ENCODE measurements around the gene RGS7.

Gene RGS7

DNA sequence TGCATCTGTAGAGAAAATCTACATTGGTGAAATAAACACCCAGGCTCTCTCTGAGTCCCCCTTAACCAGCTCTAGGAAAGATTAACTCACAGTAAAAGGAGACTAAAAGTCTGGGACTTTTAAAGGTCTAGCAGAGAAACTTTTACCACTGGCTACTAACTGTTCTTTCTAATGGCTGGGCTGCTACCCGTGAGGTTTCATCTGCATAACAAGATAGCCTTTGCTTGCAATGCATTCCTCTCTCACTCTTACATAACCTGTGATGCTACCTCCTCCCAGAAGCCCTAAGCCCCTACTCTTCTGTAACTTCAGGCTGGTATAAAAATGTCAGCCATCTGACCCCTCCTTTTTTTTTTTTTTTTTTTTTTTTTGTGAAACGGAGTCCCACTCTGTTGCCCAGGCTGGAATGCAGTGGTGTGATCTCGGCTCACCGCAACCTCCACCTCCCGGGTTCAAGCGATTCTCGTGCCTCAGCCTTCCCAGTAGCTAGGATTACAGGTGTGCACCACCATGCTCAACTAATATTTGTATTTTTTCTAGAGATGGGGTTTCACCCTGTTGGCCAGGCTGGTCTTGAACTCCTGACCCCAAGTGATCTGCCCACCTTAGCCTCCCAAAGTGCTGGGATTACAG is 344.2 kb downstream of the RGS7 start:
- H3K9ac ChIP-seq (ENCODE audit: low read length): no peak overlapping the region
- H3K27ac ChIP-seq (ENCODE audit: low read length): no peak overlapping the region
- no peak overlapping the region for H2AFZ ChIP-seq (ENCODE audit: low read depth, low read length)
- H3K4me2 ChIP-seq (ENCODE audit: low read length): no peak overlapping the region
- no peaks in the 10 kb centered on the region for H3K79me2 ChIP-seq (ENCODE audit: low read length)
- H3K36me3 ChIP-seq (replicated peaks; ENCODE audit: low read depth, low read length): no peaks in the 10 kb centered on the region
- no peaks in the 10 kb centered on the region for H4K20me1 ChIP-seq (ENCODE audit: insufficient read depth, low read length)
- peaks cover 3% of the 10 kb centered on the region; the same call in 1 of the 2 replicates for H3K9me3 ChIP-seq (ENCODE audit: insufficient read depth, low read length)
- no peak for TF ChIP-seq EZH2phosphoT487 (IDR thresholded peaks at IDR 0.05; ENCODE audit: low read depth)
- TF ChIP-seq, protein P1, sequence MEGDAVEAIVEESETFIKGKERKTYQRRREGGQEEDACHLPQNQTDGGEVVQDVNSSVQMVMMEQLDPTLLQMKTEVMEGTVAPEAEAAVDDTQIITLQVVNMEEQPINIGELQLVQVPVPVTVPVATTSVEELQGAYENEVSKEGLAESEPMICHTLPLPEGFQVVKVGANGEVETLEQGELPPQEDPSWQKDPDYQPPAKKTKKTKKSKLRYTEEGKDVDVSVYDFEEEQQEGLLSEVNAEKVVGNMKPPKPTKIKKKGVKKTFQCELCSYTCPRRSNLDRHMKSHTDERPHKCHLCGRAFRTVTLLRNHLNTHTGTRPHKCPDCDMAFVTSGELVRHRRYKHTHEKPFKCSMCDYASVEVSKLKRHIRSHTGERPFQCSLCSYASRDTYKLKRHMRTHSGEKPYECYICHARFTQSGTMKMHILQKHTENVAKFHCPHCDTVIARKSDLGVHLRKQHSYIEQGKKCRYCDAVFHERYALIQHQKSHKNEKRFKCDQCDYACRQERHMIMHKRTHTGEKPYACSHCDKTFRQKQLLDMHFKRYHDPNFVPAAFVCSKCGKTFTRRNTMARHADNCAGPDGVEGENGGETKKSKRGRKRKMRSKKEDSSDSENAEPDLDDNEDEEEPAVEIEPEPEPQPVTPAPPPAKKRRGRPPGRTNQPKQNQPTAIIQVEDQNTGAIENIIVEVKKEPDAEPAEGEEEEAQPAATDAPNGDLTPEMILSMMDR (IDR thresholded peaks at IDR 0.05; ENCODE audit: low read depth, low read length): no peak
- H3K27me3 ChIP-seq (ENCODE audit: low read depth, low read length): no peaks in the 10 kb centered on the region
- H3K4me3 ChIP-seq (ENCODE audit: low read length): no peak overlapping the region
- no peaks in the 10 kb centered on the region for H3K4me1 ChIP-seq (ENCODE audit: low read length)

DNA sequence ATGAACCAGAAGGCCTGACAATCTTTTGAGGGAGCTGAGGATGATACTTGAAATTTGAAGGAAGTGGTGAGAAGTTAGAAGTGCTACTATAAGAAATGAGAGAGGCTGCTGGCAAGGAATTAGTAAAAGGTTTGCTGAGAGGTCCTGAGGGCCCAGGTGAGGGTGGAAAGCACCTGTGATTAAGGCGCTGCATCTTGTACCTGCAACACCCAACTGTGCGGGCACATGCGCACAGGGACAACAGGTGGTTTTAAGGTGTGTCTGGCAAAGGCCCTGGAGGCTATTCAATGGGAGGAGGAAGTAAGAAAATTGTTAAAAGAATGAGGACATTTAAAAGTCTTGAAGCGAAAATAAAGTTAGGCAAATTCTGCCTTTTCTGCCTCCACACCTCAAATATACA is 349.3 kb downstream of the RGS7 start:
- Histone ChIP-seq H3K27me3 (ENCODE audit: low read depth, low read length) (peaks cover 3% of the 10 kb centered on the region; the same call in 1 of the 2 replicates), H3K36me3 (replicated peaks; ENCODE audit: low read depth, low read length) (no peaks in the 10 kb centered on the region), H3K9ac (ENCODE audit: low read length) (no peak overlapping the region), H3K9me3 (ENCODE audit: insufficient read depth, low read length) (no peaks in the 10 kb centered on the region), H3K27ac (ENCODE audit: low read length) (no peak overlapping the region), H3K4me1 (ENCODE audit: low read length) (no peaks in the 10 kb centered on the region), H4K20me1 (ENCODE audit: insufficient read depth, low read length) (no peaks in the 10 kb centered on the region), H3K79me2 (ENCODE audit: low read length) (no peaks in the 10 kb centered on the region), H2AFZ (ENCODE audit: low read depth, low read length) (no peak overlapping the region), H3K4me3 (ENCODE audit: low read length) (no peak overlapping the region), H3K4me2 (ENCODE audit: low read length) (no peak overlapping the region)
- TF ChIP-seq, protein P1 (IDR thresholded peaks at IDR 0.05; ENCODE audit: low read depth, low read length): no peak
- TF ChIP-seq EZH2phosphoT487 (IDR thresholded peaks at IDR 0.05; ENCODE audit: low read depth): no peak

DNA sequence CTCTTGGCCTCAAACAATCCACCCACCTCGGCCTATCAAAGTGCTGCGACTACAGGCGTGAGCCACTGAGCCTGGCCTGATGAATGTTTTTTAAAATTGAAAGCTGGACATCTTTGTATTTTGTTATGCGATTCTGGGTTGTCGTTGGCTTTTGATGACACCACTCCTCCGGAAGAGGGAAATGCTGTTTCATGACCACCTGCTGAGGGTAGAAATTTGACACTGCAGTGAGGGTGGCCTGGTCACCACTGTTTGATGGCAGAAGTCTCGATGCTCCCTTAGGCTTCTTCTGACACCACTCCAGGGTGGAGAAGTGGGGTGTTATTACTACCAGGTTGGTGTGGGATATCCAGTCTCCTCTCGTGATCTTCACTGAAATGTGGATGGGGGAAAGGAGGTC is 357.2 kb downstream of the RGS7 start:
- Histone ChIP-seq H4K20me1 (ENCODE audit: insufficient read depth, low read length) (no peaks in the 10 kb centered on the region), H3K79me2 (ENCODE audit: low read length) (no peaks in the 10 kb centered on the region), H3K27me3 (ENCODE audit: low read depth, low read length) (no peaks in the 10 kb centered on the region), H3K9me3 (ENCODE audit: insufficient read depth, low read length) (no peaks in the 10 kb centered on the region), H3K27ac (ENCODE audit: low read length) (no peak overlapping the region), H3K36me3 (replicated peaks; ENCODE audit: low read depth, low read length) (no peaks in the 10 kb centered on the region), H3K9ac (ENCODE audit: low read length) (no peak overlapping the region), H2AFZ (ENCODE audit: low read depth, low read length) (no peak overlapping the region), H3K4me1 (ENCODE audit: low read length) (no peaks in the 10 kb centered on the region), H3K4me3 (ENCODE audit: low read length) (no peak overlapping the region), H3K4me2 (ENCODE audit: low read length) (no peak overlapping the region)
- TF ChIP-seq EZH2phosphoT487 (IDR thresholded peaks at IDR 0.05; ENCODE audit: low read depth): no peak
- TF ChIP-seq, protein P1 (IDR thresholded peaks at IDR 0.05; ENCODE audit: low read depth, low read length): no peak

GRCh38 chr1:240998441-240999015 is 358.5 kb downstream of the RGS7 start:
- Histone ChIP-seq H3K9me3 (ENCODE audit: insufficient read depth, low read length) (no peaks in the 10 kb centered on the region), H3K4me1 (ENCODE audit: low read length) (no peaks in the 10 kb centered on the region), H3K4me2 (ENCODE audit: low read length) (no peak overlapping the region), H3K9ac (ENCODE audit: low read length) (no peak overlapping the region), H2AFZ (ENCODE audit: low read depth, low read length) (no peak overlapping the region), H3K79me2 (ENCODE audit: low read length) (no peaks in the 10 kb centered on the region), H3K4me3 (ENCODE audit: low read length) (no peak overlapping the region), H3K27me3 (ENCODE audit: low read depth, low read length) (no peaks in the 10 kb centered on the region), H3K27ac (ENCODE audit: low read length) (no peak overlapping the region), H4K20me1 (ENCODE audit: insufficient read depth, low read length) (no peaks in the 10 kb centered on the region), H3K36me3 (replicated peaks; ENCODE audit: low read depth, low read length) (no peaks in the 10 kb centered on the region)
- TF ChIP-seq EZH2phosphoT487 (IDR thresholded peaks at IDR 0.05; ENCODE audit: low read depth): no peak
- TF ChIP-seq, protein P1 (IDR thresholded peaks at IDR 0.05; ENCODE audit: low read depth, low read length): no peak

All from OCI-LY3 (cell line).